ENCODE measurements around the gene SERF2.
"Not testable (repeated sequence)": the region's sequence is repeated elsewhere in the genome, so short reads cannot be mapped to it uniquely, and the experiment has no call there.

The SERF2 gene

DNA sequence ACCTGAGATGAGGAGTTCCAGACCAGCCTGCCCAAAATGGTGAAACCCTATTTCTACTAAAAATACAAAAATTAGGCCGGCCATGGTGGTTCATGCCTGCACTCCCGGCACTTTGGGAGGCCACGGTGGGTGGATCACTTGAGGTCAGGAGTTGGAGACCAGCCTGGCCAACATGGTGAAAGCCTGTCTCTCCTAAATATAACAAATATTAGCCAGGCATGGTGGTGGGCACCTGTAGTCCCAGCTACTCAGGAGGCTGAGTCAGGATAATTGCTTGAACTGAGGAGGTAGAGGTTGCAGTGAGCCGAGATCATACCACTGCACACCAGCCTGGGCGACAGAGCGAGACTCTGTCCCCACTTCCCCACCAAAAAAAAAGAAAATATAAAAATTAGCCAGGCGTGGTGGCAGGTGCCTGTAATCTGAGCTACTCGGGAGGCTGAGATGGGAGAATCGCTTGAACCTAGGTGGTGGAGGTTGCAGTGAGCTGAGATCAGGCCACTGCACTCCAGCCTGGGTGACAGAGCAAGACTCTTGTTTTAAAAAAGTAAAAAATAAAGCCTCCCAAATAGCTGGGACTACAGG lies 38.7 kb downstream of the SERF2 start:
- DNase-seq: not testable (repeated sequence)

DNA sequence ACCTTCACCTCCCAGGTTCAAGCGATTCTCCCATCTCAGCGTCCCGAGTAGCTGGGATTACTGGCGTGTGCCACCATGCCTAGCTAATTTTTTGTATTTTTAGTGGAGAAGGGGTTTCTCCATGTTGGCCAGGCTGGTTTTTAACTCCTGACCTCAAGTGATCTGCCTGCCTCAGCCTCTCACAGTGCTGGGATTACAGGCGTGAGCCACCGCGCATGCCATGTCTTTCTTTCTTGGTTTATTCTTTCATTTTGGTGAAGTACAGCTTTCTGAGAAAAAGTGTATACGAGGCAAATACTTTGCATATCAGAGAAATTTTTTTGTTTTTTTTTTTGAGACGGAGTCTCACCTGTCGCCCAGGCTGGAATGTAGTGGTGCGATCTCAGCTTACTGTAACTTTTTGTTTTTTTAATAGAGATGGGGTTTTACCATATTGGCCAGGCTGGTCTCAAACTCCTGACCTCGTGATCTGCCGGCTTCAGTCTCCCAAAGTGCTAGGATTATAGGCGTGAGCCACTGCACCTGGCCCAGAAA lies 39.5 kb downstream of the SERF2 start:
- not testable (repeated sequence) for DNase-seq

DNA sequence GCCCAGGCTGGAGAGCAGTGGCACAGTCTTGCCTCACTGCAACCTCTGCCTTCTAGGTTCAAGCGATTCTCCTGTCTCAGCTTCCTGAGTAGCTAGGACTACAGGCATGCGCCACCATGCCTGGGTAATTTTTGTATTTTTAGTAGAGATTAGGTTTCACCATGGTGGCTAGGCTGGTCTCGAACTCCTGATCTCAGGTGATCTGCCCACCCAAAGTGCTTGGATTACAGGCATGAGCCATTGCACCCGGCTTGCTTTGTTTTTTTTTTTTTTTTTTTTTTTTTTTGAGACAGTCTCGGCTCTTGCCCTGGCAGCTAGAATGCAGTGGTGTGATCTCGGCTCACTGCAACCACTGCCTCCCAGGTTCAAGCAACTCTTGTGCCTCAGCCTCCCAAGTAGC lies 40.4 kb downstream of the SERF2 start:
- not testable (repeated sequence) for DNase-seq

DNA sequence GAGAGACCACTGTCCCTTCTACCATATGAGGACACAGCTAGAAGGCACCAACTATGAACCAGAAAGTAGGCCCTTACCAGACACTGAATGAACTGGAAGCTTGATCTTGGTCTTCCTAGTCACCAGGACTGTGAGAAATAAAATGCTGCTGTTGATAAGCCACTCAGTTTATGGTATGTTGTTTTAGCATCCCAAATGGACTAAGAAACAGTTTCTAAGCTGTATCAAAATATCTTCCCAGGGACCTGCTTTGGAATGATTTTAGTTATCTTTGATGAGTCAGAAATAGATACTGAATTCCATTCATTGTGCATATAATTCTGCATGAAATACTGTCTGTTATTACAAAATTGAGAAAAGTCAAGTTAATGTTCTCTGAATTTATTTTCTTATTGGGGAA lies 53.3 kb downstream of the SERF2 start:
- DNase-seq: no peak

All from inflammatory macrophage treated with lipopolysaccharide for 4 hours (primary cell).